GM19395 (cell line): ENCODE results near the gene TMEM33.
"Not testable (repeated sequence)": the region's sequence is repeated elsewhere in the genome, so short reads cannot be mapped to it uniquely, and the experiment has no call there.

Experiments
- ATAC-seq: cut with Tn5 transposase; IDR thresholded peaks from one replicate; pipeline ENCODE4 v1.9.1; 2021; ENCODE audit warnings: mild to moderate bottlenecking, moderate library complexity; ENCODE audit not compliant: unreplicated experiment

Gene TMEM33

GRCh38 chr4:41934901-41935651 lies at the start of gene TMEM33:
Gene TMEM33, plus strand, starts transcription at chr4:41935429. Its CDS starts 56 bp downstream, at chr4:41935485.
- ATAC-seq = peak; percentile 95

DNA sequence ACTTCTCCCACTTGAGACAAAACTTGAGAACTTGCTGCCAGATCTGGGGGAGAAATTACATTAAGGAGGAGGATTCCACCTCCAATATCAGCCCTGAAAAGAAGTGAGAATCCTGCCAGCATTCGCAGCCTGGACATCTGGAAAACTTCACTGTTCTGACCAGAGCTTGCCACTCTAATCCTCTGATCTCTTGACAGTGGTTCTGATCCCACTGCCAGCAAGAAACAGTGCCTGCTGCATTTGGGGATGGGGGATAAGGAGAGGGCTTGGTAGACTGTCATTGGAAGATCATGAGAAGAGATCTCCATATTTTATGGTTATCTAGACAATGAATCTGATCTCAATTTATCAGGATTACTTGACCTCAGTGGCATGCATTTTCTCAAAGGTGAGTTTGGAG lies 49.8 kb upstream of the TMEM33 start:
- no peak for ATAC-seq

- no peak for ATAC-seq
These were observed 48.0 kb upstream of the TMEM33 start for GRCh38 chr4:41887277-41887676.

GRCh38 chr4:41887821-41888686 lies 47.2 kb upstream of the TMEM33 start:
- no peak for ATAC-seq

DNA sequence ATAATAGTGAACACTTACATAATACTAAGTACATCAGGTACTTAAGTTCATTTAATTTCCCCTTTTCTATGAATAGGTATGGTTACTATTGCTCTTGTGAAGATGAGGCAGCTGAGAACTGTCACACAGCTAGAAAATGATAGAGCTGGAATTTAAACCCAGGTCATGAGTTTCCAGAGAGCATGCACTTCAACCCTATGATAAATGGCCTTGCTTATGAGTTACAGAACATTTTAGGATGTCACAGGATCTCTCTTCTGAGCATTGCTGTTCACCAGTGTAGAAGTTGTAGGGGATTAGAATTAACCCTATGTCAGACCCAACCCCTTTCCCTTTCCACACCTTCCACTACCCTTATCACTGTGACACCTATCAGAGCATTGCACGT lies 46.5 kb upstream of the TMEM33 start:
- ATAC-seq = no peak

DNA sequence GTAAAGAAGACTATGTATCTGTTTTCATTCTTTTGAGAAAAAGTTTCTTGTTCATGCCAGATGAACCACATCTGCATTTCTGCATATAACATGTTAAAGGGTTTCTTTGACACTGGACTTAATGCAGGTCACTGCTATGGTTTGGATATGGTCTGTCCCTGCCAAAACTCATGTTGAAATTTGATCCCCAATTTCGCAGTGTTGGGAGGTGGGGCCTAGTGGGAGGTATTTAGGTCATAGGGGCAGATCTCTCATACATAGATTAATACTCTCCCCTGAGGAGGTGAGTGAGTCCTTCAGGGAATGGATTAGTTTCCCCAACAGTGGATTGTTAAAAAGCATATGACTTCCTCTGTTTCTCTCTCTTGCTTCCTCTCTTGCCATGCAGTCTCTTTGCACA lies 45.9 kb upstream of the TMEM33 start:
- no peak for ATAC-seq

DNA sequence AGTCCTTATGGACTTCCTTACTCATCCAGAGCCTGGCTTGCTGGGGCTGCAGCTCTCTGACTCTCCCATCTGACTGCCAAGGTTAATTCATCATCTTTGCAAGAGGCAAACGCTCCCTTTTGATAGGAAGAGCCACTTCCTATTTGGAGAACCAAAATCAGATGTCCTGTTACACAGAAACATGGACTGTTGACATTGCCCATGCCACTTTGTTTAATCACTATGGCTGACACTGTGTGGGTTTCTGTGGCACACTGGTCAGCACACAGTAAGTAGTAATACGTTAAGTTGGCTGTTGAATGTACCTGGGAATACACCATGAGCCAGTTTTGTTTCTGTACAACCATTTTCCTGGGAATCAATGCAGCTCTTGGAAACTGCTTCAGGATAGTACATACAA lies 45.1 kb upstream of the TMEM33 start:
- ATAC-seq = no peak

DNA sequence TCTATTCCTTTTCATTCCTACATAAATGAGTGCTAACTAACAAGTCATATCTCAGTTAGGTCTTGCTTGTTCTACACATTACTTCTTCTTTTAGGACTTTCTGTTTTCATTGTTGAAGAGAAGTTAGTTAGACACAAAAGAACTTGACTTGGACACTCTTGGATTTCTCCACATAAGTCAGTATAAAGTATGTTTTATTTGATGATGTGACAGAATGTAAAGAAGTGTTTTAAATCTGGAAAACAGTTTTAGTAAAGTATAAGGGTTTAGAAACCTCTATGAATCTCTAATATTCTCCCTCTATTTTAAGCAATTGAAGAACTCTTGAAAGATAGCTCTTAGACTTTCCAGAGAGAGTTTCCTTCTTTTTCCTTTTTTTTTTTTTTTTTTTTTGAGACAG lies 38.6 kb upstream of the TMEM33 start:
- ATAC-seq = no peak

DNA sequence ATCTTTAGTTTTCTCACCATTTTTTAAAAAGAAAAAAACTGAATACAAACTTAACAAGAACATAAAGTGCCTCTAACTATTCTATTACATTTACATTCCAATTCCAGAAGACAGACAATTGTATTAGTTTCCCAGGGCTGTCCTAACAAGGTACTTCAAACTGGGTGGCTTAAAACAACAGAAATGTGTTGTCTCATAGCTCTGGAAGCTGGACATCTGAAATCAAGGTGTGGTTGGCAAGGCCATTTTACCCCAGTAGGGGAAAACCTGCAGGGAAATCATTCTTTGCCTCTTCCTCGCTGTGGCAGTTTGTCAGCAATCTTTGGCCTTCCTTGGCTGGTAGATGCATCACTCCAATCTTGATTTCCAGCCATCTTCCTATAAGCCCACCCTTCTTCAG lies 37.5 kb upstream of the TMEM33 start:
- ATAC-seq = no peak

- not testable (repeated sequence) for ATAC-seq
These were observed 26.1 kb upstream of the TMEM33 start for GRCh38 chr4:41909136-41909535.

DNA sequence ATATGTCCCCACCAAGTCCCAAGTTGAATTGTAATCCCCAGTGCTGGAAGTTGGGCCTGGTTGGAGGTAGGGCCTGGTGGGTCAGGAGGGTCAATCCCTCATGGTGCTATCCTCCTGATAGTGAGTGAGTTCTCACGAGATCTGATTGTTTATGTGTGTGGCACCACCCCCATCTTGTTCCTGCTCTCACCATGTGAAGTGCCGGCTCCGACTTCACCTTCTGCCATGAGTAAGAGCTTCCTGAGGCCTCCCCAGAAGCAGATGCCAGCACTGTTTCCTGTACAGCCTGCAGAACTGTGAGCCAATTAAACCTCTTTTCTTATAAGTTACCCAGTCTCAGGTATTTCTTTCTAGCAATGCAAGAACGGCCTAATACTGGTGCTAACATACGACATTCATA lies 22.7 kb upstream of the TMEM33 start:
- ATAC-seq = no peak

DNA sequence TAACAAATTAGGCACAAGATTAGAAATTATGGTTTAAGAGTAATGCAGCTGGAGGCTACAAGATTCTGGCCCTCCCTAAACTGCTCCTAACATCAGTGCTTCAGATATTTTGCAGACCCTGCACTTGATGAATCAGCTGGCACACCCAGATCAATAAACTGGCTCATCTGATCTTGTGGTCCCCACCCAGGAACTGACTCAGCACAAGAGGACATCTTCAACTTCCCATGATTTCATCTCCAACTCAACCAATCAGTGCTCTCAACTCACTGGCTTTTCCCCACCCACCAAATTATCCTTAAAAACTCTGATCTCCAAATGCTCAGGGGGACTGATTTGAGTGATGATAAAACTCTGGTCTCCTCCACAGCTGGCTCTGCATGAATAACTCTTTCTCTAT lies 21.7 kb upstream of the TMEM33 start:
- no peak for ATAC-seq

GRCh38 chr4:41918278-41918677 lies 17.0 kb upstream of the TMEM33 start:
- ATAC-seq = no peak

GRCh38 chr4:41920416-41920815 lies 14.8 kb upstream of the TMEM33 start:
- ATAC-seq = not testable (repeated sequence)

- ATAC-seq = no peak
These were observed 13.8 kb upstream of the TMEM33 start for GRCh38 chr4:41921476-41921875.

- no peak for ATAC-seq
These were observed 7.3 kb upstream of the TMEM33 start for GRCh38 chr4:41927796-41928499.

- ATAC-seq = no peak
These were observed 4.9 kb upstream of the TMEM33 start for GRCh38 chr4:41930139-41930831.

- no peak for ATAC-seq
These were observed 2.2 kb upstream of the TMEM33 start for GRCh38 chr4:41932988-41933387.

- no peak for ATAC-seq
These were observed 1.2 kb upstream of the TMEM33 start for GRCh38 chr4:41933997-41934503.

DNA sequence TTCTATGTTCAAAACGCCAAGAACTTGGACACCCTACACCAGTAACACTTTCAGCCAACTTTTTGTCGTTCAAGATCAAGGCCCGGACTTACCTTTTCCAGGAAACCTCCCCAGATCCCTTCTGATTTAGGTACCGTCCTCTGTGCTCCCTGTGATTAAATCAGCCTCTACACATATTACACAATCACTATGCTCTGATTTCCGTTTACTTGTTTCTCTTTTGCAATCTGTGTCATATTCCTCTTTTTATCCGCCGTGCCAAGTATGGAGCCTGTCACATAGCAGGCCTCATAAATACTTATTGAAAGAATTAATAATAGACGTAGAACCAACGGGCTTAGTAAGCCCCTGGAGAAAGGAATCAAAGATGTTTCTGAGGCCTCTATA lies 722 bp upstream of the TMEM33 start:
- peak; percentile 1 for ATAC-seq

DNA sequence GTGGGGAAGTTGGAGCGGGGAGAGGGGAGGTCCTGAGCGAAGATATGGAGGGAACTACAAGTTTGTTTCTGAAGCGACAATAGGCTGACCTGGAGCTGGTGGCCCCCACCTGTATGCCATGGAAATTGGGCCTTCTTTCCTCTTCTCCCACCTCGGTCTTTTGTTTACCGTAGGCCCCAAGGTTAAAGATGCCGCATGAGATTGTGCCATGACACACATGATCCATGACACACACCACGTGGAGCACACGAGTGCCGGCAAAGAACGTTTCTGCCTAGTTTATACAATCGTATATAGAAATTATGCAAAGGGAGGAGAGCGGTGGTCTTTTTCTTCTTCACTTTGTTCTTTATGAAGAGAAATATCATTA lies 408 bp downstream of the TMEM33 start:
- peak; percentile 10 for ATAC-seq
